ENCODE measurements around the gene GPR45.

The GPR45 gene

DNA sequence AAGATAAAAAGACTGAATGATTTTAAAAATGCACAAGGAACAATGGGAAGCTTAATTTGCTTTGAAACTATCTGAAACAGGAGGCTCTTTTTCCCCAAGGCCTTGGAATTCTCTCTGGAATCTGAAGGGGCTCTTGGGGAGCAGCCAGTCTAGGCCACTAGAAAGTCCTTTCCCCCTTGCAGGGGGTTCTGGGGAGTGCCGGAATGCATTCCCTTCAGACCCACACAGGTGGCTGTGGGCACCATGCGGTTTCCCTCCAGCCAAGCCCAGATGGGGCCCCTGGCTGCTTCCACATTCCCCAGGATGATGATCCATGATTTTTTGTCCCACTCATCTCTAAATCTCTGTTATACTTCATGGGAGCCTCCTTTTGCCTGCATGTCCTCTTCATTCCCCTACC is 10.7 kb downstream of the GPR45 start:
- in situ Hi-C loops (cut with HindIII; ENCODE audit: low sequenced_read_pairs), result no loop called here

DNA sequence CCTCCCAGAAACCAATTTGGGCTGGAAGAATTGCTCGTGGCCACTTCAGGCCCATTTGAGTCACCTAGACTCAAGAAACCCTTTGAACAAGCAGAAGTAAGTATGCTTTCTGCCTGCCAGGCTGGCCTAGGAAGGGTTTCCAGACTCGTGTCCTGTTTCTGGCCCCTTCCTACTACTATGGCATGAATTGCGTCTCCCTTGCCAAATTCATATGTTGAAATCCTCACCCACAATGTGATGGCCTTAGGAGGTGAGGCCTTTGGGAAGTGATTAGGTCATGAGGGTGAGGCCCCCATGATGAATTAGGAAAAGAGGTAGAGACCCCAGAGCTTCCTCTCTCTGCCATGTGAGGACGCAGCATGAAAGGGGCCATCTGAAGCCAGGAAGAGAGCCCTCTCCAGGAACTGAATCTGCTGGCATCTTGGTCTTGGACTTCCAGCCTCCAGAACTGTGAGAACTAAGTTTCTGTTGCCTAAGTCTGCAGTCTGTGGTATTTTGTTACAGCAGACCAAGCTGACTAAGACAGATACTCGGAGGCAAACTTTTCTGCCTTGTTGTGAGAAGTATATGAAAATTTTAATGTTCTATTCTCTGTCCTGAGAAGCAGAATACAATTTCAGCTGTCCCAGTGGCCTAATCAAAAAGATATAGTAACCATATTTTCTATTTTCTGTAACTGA is 13.1 kb downstream of the GPR45 start:
- in situ Hi-C loops (cut with HindIII; ENCODE audit: low sequenced_read_pairs), result no loop called here

DNA sequence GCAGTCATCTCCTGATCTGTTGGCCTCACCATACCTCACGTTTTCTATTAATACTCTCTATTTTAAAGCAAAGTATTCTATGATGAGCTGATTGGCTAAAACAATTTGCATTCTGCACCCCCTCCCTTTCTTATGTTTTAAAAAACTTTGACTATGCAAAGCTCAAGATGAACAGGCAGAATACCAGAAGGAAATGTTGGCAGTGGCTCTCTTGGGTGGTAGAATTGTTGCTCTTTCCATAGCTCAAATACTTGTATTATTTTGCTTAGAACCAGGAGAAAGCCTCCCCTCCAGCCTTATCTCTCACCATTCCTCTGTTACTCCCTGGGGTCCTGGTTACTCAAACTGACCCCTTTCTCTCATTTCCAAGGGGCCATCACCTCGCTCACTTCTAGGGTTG is 14.4 kb downstream of the GPR45 start:
- in situ Hi-C loops (cut with HindIII; ENCODE audit: low sequenced_read_pairs), result no loop called here

DNA sequence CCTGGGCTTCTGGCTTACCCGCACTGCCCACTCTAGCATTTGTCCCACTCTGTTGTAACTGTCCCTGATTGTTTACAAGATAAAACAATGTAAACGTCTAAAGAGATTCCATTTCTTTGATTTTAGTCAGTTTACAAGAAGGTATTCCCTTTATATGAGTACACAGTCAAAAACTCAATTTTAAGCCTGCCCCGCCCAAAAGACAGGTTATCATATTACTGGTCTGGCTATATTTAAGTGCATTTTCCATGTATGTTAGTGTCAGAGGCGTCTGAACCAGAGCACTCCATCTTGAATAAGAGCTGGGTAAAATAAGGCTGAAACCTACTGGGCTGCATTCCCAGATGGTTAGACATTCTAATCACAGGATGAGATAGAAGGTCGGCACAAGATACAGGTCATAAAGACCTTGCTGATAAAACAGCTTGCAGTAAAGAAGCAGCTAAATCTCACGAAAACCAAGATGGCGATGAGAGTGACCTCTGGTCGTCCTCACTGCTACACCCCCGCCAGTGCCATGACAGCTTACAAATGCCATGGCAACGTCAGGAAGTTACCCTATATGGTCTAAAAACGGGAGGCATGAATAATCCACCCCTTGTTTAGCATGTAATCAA is 15.0 kb downstream of the GPR45 start:
- in situ Hi-C loops (cut with HindIII; ENCODE audit: low sequenced_read_pairs), result no loop called here

DNA sequence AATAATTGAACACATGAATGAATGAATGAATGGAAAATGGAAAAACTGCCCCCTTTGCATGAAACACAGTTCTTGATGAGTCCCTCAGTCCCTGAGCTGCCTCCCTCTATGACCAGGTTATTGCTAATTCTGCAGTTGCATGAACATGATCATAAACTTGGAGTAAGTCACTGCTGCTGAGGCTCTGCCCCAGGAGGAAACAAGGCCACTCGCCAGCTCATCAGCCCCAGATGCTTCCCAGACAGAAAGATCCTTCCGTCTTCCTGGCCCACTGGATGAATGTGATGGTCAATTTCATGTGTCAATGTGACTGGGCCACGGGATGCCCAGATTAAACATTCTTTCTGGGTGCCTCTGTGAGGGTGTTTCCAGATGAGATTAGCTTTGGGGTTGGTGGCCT is 16.4 kb downstream of the GPR45 start:
- in situ Hi-C loops (cut with HindIII; ENCODE audit: low sequenced_read_pairs), result no loop called here

DNA sequence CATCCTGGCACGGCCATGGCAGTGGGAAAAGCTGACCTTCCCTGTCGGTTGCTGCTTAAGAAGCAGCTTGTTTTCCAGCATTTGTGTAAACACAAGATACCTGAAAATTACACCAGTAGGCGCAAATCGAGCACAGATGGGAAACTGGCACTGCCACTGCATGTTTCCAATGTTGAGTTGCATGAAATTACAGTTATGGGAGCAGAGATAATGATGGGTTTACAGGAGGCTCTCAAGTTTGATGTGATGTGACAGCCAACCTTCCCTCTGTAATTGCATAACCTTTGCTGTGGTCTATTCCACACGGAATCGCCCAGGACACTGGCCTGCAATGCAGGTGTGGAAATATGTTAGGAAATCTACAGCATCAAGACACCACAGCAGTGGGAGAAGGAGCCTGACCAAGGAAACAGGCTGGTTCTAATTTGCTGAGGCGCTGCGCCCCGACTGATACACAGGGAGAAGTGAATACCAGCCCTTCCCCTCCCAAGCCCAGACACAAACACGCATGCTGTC is 17.4 kb downstream of the GPR45 start:
- in situ Hi-C loops (cut with HindIII; ENCODE audit: low sequenced_read_pairs), result no loop called here

DNA sequence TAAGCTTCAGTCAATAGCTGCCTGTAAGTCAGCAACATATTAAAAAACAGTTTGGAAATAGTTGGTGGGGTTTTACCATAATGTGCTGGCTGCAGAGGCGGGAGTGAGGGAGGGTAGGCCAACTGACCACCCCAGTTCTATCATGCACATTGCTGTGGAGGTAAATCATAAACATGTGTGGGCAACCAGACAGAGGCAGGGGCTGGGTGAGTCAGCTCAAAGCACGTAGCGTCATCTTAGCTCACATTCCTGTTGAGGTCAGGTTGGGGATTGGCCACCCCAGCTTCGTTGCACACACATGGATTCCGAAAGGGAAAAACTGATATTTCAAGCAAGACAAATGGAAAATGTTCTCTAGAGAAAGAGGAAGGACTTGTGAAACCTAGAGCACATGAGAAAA is 19.5 kb downstream of the GPR45 start:
- in situ Hi-C loops (cut with HindIII; ENCODE audit: low sequenced_read_pairs), result no loop called here

DNA sequence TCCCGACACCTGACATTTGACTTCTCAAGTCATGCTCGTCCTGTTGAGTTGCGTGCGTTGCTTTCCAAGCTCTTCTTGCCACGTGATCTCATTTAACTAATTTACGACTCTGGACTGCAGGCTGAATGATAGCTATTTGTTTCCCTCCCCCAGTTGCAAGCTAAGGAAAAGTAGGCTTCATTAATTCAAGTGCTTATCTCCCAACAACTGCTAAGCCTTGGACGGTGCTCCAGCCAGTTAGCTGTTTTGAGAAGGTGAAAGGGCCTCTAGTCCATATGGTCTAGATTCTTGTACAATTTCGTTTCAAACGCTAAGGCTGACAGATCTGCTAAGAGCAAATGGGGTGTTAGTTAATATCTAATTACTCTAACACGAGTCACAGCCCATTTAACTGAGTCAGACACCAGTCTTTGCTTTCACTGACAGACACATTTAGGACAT is 21.1 kb downstream of the GPR45 start:
- in situ Hi-C loops (cut with HindIII; ENCODE audit: low sequenced_read_pairs), result no loop called here

DNA sequence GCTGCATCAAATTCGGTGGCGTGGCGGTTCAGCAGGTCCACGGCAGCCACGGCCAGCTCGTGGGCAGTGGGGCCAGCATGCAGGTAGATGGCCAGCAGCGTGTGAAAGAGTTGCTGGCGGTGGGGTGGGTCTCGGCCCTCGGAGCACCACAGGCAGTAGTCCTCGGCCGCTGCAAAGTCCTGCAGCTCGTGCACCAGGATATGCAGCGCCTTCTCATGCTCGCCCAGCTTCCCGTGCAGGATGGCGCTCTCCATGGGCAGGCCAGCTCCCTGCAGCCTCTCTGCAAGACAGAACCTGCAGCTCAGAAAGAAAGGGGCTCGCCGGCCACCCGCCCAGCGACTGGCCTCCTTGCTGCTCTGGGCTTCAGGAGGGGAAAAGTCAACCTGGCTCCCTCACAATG is 27.9 kb downstream of the GPR45 start:
- in situ Hi-C loops (cut with HindIII; ENCODE audit: low sequenced_read_pairs), result no loop called here

DNA sequence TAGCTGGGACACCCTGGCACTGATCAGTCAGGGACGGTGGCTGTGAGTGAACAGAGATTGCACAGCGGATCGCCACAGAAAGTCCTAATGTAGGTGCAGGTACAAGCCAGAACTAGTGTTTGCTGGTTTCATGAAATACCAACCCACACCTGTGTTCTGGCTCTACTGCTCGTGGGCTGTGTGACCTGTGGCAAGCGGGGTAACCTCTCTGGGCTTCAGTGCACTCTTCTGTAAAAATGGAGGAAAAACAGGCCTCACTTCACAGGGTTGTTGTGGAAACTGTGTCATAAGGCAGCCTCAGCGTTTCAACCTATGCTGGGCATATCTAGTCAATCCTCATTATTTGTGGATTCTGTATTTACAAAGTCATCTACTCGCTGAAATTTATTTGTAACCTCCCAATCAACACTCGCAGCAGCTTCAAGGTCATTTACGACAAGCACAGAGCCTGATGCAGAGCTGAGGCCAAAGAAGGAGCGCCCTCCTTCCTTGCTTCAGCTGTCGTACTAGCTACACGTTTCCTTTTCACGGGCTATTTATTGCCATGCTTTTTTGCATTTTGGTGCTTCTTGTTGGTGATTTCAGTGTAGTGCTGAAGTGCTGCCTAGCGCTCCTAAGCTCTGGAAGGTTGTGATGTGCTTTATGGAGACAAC is 30.0 kb downstream of the GPR45 start:
- in situ Hi-C loops (cut with HindIII; ENCODE audit: low sequenced_read_pairs), result no loop called here

DNA sequence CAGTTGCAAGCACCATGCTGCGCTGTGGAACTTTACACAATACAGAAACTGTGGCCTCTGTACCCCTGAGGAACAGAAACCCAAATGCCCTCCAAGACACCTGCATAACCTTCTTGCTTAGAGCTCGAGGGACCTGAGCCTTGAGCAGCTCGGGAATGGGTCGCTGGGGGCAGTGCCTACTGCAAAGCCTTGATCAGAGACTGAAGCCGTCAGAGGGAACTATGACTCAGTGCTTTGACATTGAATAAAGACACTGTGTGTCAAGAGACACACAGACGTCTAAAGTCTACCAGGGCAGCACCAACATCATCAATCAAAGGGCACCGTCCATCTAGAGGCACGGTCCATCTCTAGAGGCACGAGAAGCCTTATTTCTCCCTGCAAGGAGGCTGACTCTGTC is 30.6 kb downstream of the GPR45 start:
- in situ Hi-C loops (cut with HindIII; ENCODE audit: low sequenced_read_pairs), result no loop called here

DNA sequence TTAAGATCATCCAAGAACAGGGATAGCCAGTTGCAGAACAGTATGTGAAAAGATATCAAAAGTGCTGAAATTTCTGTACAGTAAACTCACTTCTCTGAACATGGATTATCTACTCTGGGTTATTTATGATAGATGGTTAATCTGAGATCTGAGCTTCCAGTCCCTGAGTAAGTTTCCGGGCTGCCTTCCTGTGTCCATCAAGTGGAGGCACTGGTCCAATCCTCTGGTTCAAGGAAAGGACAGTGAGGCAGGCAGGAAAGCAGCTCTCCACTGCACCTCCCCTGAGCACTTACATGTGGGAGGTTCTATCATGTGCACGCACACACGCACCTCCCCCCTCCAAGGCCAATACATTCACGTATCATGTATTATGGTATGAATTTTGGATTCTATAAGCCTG is 32.5 kb downstream of the GPR45 start:
- in situ Hi-C loops (cut with HindIII; ENCODE audit: low sequenced_read_pairs), result no loop called here

DNA sequence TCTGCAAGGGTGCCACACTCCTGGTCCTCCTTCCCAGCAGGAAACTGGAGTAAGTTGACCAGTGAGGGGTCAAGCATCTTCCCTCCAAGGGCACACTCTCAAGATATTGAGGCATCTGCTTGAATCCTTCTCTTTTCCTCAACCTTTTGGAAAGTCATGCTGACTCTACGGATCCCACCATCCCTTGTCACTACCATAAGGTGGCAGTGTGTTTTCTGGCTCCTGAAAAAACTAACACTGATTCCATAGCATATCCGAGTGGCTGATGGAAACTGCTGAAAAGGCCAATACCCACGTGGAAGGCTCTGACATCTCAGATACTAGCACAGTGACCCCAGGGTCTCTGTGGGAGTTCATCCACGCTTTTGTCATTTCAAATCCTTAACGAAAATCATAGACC is 37.1 kb downstream of the GPR45 start:
- in situ Hi-C loops (cut with HindIII; ENCODE audit: low sequenced_read_pairs), result no loop called here

DNA sequence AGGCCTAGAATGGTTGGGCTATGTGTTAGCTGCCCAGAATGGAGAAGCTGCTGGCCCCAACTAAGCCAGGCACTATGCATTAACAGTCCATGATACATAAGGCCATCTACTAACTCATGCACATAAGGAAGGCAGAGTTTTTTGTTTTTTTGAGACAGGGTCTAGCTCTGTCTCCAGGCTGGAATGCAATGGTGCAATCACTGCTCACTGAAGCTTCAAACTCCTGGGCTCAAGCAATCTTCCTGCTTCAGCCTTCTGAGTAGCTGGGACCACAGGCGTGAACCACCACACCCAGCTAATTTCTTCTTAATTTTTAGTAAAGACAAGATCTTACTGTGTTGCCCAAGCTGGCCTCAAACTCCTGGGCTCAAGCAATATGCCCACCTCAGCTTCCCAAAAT is 37.6 kb downstream of the GPR45 start:
- in situ Hi-C loops (cut with HindIII; ENCODE audit: low sequenced_read_pairs), result no loop called here

DNA sequence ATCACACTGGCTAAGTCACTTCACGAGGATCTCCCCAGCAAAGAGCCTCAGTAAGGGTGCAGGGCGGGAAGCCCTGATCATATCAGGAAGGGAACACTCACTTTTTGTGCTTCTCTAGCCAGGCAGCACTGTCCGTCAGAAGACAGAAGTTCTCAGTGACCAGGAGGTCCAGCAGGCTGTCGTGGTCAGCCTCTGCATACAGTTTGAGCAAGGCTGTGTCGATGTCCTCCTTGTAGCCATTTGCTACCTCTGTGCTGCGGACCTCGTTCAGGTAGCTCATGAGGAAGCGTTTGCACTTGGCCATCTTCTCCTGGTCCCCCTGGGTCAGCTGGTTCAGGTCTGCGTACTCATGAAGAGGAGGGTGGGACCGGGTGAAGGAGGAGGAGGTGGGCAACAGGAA is 38.7 kb downstream of the GPR45 start:
- in situ Hi-C loops (cut with HindIII; ENCODE audit: low sequenced_read_pairs), result no loop called here

DNA sequence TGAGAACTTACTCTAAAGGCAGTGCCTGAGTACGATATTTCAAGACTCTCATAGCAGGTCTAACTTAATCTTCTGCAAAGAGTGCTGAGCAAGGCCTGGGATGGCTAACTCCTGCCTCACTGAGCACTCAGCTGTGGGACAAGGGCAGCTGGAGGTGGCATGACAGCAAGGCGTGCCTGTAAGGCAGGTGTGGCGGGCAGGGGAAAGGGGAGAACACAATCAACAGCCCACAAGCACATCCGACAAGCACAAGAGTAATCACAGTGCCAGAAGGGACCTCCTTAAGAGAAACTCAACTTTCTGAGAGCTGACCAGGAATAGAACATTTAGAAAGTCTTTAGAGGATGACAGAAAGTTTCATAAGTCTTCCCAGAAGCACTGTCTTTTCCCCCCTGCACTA is 42.0 kb downstream of the GPR45 start:
- in situ Hi-C loops (cut with HindIII; ENCODE audit: low sequenced_read_pairs), result no loop called here

DNA sequence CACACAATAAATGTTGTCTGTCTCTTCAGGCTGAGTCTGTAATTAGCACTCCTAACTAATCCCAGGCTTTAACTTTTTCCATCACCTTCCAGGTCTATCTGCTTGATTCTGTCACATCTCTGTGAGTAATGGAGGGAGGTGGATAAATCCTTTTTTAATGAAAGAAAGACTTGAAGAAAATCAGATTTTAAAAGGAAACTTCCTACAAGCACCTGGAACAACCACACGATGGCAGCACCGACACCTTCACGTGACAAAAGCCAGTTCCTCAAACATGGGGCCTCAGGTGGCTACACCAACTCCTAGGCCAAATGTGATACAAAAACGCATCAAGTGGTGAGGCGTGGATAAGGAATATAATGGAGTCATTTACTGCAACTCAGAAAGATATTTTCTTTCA is 46.1 kb downstream of the GPR45 start:
- in situ Hi-C loops (cut with HindIII; ENCODE audit: low sequenced_read_pairs), result no loop called here

DNA sequence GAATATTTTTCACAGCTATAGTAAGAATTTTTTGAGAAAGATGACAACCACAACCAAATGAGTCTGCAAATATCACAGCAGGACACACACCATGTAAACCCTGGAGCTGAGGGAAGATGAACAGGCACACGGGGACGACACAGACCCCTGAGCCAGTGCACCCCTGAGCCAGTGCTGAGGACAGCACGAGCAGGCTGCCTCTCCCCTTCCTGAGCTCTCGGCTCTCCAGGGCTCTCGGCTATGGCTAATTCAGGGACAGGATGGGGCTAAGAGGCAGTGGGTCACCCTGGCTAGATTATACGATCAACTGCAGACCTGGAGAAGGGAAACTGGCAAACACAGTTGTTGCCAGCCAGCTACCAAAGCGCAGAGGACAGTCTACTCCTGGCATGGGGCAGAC is 46.6 kb downstream of the GPR45 start:
- in situ Hi-C loops (cut with HindIII; ENCODE audit: low sequenced_read_pairs), result no loop called here

DNA sequence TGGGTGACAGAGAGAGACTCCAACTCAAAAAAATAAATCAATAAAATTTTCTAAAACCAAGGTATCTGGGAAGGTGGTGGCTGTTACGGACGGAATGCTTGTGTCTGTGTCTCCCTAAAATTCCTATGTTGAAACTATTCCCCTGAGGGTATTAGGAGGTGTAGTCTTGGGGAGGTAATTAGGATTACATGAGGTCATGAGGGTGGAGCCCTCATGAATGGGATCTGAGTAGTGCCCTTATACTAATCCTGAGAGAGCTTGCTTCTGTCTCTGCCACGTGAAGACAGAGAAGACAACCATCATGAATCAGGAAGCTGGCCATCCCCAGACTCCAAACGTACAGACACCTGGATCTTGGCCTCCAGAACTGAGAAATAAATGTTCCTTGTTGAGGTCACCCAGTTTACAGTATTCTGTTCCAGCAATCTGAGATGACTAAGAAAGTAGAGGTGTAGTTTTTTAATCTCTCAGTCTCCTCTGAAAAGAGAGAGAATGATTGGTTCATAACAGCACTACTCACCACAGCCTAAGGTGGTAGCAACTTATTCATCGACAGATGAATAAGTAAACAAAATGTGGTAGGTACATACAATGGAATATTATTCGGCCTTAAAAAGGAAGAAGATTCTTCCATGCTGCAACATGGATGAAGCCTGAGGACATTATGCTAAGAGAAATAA is 49.6 kb downstream of the GPR45 start:
- in situ Hi-C loops (cut with HindIII; ENCODE audit: low sequenced_read_pairs), result no loop called here

DNA sequence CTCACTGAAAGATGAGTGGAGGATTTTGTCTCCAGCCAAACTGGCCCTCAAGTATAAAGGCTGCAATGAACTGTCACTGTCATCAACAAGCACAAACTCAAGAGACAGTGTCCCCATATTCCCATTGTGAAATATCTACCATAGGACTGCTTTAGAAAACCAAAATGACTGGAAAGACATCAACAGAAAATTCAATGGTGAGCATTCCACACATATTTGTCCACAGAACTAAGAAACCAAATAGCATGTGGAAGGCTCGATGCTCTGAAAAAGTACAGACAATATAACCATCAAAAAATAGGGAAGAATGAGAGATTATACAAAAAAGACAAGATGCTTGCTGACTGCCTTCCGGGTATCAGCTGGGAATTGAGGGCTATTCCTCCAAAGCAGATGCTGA is 50.4 kb downstream of the GPR45 start:
- in situ Hi-C loops (cut with HindIII; ENCODE audit: low sequenced_read_pairs), result no loop called here

Data from DLD1 (cell line).